Keratinocyte (primary cell): ENCODE measurements around the gene SLC4A2. TPM values are rescaled to one million over a fixed set of nuclear protein-coding genes. Genes with fewer than 3 reads are reported as not detected.

ENCODE experiments used
- DNase-seq: peaks from one replicate; pipeline ENCODE4 v3.0.0-alpha.2; 2011; ENCODE audit warnings: low read depth, missing footprints, low spot score
- FAIRE-seq: peaks from 2 replicates; lab custom pipeline; 2011; peaks lifted over from hg19 to GRCh38; lab: Jason Lieb, UNC
- H2AFZ ChIP-seq: 2 replicates; pipeline ENCODE4 v1.6.0; 2012; ENCODE audit warnings: low read length, control low read depth, inconsistent platforms; ENCODE audit not compliant: control insufficient read depth
- H3K27ac ChIP-seq: 2 replicates; pipeline ENCODE4 v1.5.1; 2011; ENCODE audit warnings: low read length; ENCODE audit not compliant: control insufficient read depth, insufficient read depth
- H3K27me3 ChIP-seq: 3 replicates; pipeline ENCODE4 v1.6.0; 2011; ENCODE audit warnings: low read length; ENCODE audit not compliant: control insufficient read depth, insufficient read depth; ENCODE audit errors: extremely low read depth
- H3K36me3 ChIP-seq, 2 experiments: 2 replicates in 1 of 2; 3 replicates in 1 of 2; pipeline ENCODE4 v1.5.1; 2011; ENCODE audit warnings: low read length in 2 of 2, mild to moderate bottlenecking in 1 of 2; ENCODE audit not compliant: control insufficient read depth in 2 of 2, insufficient read depth in 2 of 2; ENCODE audit errors: extremely low read depth in 1 of 2
- H3K4me1 ChIP-seq: 3 replicates; pipeline ENCODE4 v1.5.1; 2011; ENCODE audit warnings: low read length; ENCODE audit not compliant: control insufficient read depth, insufficient read depth; ENCODE audit errors: extremely low read depth
- H3K4me2 ChIP-seq: 3 replicates; pipeline ENCODE4 v1.6.0; 2011; ENCODE audit warnings: low read depth, low read length; ENCODE audit not compliant: control insufficient read depth, insufficient read depth; ENCODE audit errors: extremely low read depth
- H3K4me3 ChIP-seq, 3 experiments: fragments of 200-600 bp in 1 of 3; sonication (generic) in 1 of 3; 2 replicates in 2 of 3; 3 replicates in 1 of 3; pipeline ENCODE4 v1.5.1; 2011 to 2016; ENCODE audit warnings: low read length in 3 of 3, mild to moderate bottlenecking in 3 of 3, control low read depth in 2 of 3, inconsistent platforms in 1 of 3, low read depth in 1 of 3, mixed read lengths in 1 of 3, mixed run types in 1 of 3, moderate library complexity in 1 of 3; ENCODE audit not compliant: control insufficient read depth in 2 of 3, insufficient read depth in 2 of 3; ENCODE audit errors: extremely low read depth in 1 of 3
- H3K79me2 ChIP-seq: 2 replicates; pipeline ENCODE4 v1.6.0; 2012; ENCODE audit warnings: low read length; ENCODE audit not compliant: control insufficient read depth, insufficient read depth
- H3K9ac ChIP-seq: 3 replicates; pipeline ENCODE4 v1.6.0; 2011; ENCODE audit warnings: low read length; ENCODE audit not compliant: control insufficient read depth, insufficient read depth; ENCODE audit errors: extremely low read depth
- H3K9me1 ChIP-seq: 3 replicates; pipeline ENCODE4 v1.6.0; 2011; ENCODE audit warnings: low read length; ENCODE audit not compliant: control insufficient read depth, insufficient read depth; ENCODE audit errors: extremely low read depth
- H3K9me3 ChIP-seq: 2 replicates; pipeline ENCODE4 v1.5.1; 2012; ENCODE audit warnings: low read depth, low read length; ENCODE audit not compliant: control insufficient read depth
- H4K20me1 ChIP-seq: 3 replicates; pipeline ENCODE4 v1.6.0; 2011; ENCODE audit warnings: low read length; ENCODE audit not compliant: control insufficient read depth, insufficient read depth; ENCODE audit errors: extremely low read depth
- EZH2 ChIP-seq: IDR thresholded peaks from one replicate; pipeline ENCODE4 v1.6.1; 2012; ENCODE audit warnings: inconsistent platforms, mild to moderate bottlenecking, low read length, moderate library complexity
- dilution Hi-C: fragments of 300-500 bp; cut with MboI; formaldehyde crosslinking; loops from one replicate; pipeline ENCODE4 v1.7.0; 2020; ENCODE audit warnings: low sequenced_read_pairs; ENCODE audit not compliant: extremely low pct_ligation_motif_present
- polyA plus RNA-seq, 5 experiments: library from polyadenylated mRNA; depleted of rRNA in 3 of 5; stranded (reverse) in 3 of 5; stranded (forward) in 1 of 5; unstranded in 1 of 5; fragments of >200 nt; gene quantifications; 1 replicate in 1 of 5; 2 replicates in 3 of 5; 3 replicates in 1 of 5; pipeline versions ENCODE4 v1.2.1 to v1.2.3, GENCODE V29; 2011 to 2012; ENCODE audit warnings: missing spikeins in 2 of 5, low read depth in 1 of 5, low replicate concordance in 1 of 5
- TF ChIP-seq, protein P1 (sequence below), 3 experiments: IDR thresholded peaks in 1 of 3; conservative IDR thresholded peaks in 1 of 3; optimal IDR thresholded peaks in 1 of 3; 2 replicates in 2 of 3; 3 replicates in 1 of 3; pipeline versions ENCODE3 to v1.5.1; 2011; ENCODE audit warnings: low read length in 3 of 3, mild to moderate bottlenecking in 3 of 3, moderate library complexity in 2 of 3, control low read depth in 1 of 3, inconsistent platforms in 1 of 3; ENCODE audit not compliant: insufficient read depth in 2 of 3; ENCODE audit errors: extremely low read depth in 1 of 3

SLC4A2 gene
- polyA plus RNA-seq, 1 donor (not counting 4 experiments of a cell fraction or from before 2014, with no cell fraction given): 33.8 TPM

DNA sequence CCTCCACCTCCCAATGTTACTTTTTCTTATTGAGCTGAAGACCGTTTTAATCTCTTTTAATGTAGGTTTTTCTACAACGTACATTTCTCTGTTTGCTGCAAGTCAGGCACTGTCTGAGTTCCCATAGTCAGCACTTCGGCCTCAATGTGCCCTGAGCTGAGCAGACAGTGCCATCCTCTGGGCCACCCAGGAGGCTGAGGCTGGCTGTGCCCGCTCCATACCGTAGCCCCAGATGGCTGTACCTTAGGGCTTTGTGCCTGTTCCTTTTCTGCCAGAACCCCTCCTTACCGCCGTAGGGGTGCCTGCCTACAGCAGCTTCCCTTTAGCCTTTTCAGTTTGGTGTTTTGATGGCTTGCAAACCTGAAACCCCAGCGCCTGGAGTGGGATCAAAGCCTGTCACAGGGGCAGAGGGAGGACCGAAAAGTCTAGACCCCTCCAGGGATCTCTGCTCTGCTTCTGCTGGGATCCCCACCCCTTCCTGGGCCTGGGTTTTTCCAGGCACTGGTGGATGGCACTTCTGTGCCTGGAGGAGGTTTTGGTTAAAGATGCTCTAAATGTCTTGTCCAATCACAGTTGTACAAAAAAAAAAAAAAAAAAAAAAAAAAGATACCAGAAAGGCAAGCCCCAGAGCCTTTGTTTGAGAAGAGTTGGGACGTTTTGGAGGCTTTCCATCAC, 35.9 kb downstream of the SLC4A2 start:
- H3K4me2 ChIP-seq: no peak overlapping the region
- no peak for FAIRE-seq
- TF ChIP-seq, protein P1, sequence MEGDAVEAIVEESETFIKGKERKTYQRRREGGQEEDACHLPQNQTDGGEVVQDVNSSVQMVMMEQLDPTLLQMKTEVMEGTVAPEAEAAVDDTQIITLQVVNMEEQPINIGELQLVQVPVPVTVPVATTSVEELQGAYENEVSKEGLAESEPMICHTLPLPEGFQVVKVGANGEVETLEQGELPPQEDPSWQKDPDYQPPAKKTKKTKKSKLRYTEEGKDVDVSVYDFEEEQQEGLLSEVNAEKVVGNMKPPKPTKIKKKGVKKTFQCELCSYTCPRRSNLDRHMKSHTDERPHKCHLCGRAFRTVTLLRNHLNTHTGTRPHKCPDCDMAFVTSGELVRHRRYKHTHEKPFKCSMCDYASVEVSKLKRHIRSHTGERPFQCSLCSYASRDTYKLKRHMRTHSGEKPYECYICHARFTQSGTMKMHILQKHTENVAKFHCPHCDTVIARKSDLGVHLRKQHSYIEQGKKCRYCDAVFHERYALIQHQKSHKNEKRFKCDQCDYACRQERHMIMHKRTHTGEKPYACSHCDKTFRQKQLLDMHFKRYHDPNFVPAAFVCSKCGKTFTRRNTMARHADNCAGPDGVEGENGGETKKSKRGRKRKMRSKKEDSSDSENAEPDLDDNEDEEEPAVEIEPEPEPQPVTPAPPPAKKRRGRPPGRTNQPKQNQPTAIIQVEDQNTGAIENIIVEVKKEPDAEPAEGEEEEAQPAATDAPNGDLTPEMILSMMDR (optimal IDR thresholded peaks at IDR 0.05 in 1 of 3, IDR thresholded peaks at IDR 0.05 in 1 of 3, conservative IDR thresholded peaks at IDR 0.05 in 1 of 3; ENCODE audit: extremely low read depth in 1 of 3, insufficient read depth in 2 of 3, low read length in 3 of 3): peak in 1 of 3 experiments; percentile 23
- TF ChIP-seq EZH2: no peak
- DNase-seq: no peak
- H3K9ac ChIP-seq: no peak overlapping the region
- no peak overlapping the region for H2AFZ ChIP-seq
- H3K79me2 ChIP-seq: peaks cover 88% of the 10 kb centered on the region
- H3K9me1 ChIP-seq: no peaks in the 10 kb centered on the region
- H3K27me3 ChIP-seq: no peaks in the 10 kb centered on the region
- dilution Hi-C loops: no loop called here
- no peaks in the 10 kb centered on the region for H3K9me3 ChIP-seq
- H4K20me1 ChIP-seq: peaks cover 9% of the 10 kb centered on the region
- H3K4me3 ChIP-seq: no peak overlapping the region
- no peaks in the 10 kb centered on the region for H3K4me1 ChIP-seq
- peaks cover 5 to 9% of the 10 kb centered on the region in 2 experiments for H3K36me3 ChIP-seq
- no peak overlapping the region for H3K27ac ChIP-seq

DNA sequence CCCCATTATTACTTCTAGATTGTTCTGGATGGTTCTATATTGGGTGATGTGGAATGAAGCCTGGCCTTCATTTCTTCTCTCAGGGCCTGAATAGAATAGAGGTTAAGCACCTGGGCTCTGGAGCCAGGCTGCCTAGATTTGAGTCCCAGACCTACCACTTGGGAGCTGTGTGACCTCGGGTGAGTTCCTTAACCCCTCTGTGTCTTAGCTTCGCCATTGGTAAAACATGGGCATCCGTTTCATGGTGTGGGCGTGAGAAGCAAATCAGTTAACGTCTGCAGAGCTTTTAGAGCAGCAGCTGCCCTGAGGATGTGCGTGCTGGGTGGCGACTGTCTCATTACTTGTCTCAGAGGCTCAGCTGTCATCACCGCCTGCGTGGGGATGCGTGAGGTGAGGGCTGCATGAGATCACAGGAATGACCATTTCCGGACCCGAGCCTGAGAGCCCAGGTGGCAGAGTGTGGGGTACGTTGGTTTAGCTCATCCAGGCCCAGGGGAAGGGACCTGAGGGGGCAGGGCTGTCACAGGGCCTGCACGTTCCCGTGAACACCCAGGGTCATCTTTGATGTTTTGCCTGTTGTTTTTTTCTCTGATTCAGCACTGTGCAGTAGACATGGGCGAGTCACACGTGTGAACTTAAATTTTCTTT, 36.6 kb downstream of the SLC4A2 start:
- Histone ChIP-seq H3K9me1 (no peaks in the 10 kb centered on the region), H4K20me1 (peaks cover 9% of the 10 kb centered on the region), H3K4me3 (no peak overlapping the region), H3K36me3 (peaks cover 5 to 9% of the 10 kb centered on the region in 2 experiments), H3K9me3 (no peaks in the 10 kb centered on the region), H3K4me2 (no peak overlapping the region), H3K79me2 (peaks cover 89% of the 10 kb centered on the region), H3K4me1 (no peaks in the 10 kb centered on the region), H3K27me3 (no peaks in the 10 kb centered on the region), H2AFZ (no peak overlapping the region), H3K9ac (no peak overlapping the region), H3K27ac (no peak overlapping the region)
- FAIRE-seq (no peak), DNase-seq (no peak)
- dilution Hi-C loops: no loop called here
- TF ChIP-seq, protein P1 (optimal IDR thresholded peaks at IDR 0.05 in 1 of 3, IDR thresholded peaks at IDR 0.05 in 1 of 3, conservative IDR thresholded peaks at IDR 0.05 in 1 of 3; ENCODE audit: extremely low read depth in 1 of 3, insufficient read depth in 2 of 3, low read length in 3 of 3): no peak
- no peak for TF ChIP-seq EZH2
